Adrenal gland (tissue), 5 donors: ENCODE results near the gene AKIRIN2.

Experiments used
- POLR2A ChIP-seq, 2 donors: fragments of 450-650 bp; IDR thresholded peaks; one replicate each; pipeline ENCODE4 v1.6.1; 2017; ENCODE audit warnings: antibody characterized with exemption in 2 of 2, mild to moderate bottlenecking in 2 of 2, moderate library complexity in 1 of 2
- TF ChIP-seq, protein P1 (sequence below), 6 experiments: fragments of 450-650 bp in 4 of 6; fragments of 200-600 bp in 2 of 6; sonication (generic) in 1 of 6; IDR thresholded peaks; 1 replicate in 5 of 6; 2 replicates in 1 of 6; pipeline versions ENCODE4 v1.5.1 to v1.8.0; 2016 to 2021; ENCODE audit warnings: antibody characterized with exemption in 6 of 6, mild to moderate bottlenecking in 2 of 6, moderate library complexity in 1 of 6
- donor health status: DM: no; HTN: no; CAD: no.

GRCh38 chr6:87687296-87687695 is 14.7 kb downstream of the AKIRIN2 start:
- TF ChIP-seq POLR2A (IDR thresholded peaks at IDR 0.05) = no peak
- TF ChIP-seq, protein P1, sequence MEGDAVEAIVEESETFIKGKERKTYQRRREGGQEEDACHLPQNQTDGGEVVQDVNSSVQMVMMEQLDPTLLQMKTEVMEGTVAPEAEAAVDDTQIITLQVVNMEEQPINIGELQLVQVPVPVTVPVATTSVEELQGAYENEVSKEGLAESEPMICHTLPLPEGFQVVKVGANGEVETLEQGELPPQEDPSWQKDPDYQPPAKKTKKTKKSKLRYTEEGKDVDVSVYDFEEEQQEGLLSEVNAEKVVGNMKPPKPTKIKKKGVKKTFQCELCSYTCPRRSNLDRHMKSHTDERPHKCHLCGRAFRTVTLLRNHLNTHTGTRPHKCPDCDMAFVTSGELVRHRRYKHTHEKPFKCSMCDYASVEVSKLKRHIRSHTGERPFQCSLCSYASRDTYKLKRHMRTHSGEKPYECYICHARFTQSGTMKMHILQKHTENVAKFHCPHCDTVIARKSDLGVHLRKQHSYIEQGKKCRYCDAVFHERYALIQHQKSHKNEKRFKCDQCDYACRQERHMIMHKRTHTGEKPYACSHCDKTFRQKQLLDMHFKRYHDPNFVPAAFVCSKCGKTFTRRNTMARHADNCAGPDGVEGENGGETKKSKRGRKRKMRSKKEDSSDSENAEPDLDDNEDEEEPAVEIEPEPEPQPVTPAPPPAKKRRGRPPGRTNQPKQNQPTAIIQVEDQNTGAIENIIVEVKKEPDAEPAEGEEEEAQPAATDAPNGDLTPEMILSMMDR (IDR thresholded peaks at IDR 0.05) = no peak
